ENCODE measurements around the gene TMEM204. TPM values are rescaled to one million over a fixed set of nuclear protein-coding genes. Genes with fewer than 3 reads are reported as not detected.

TMEM204 gene
- total and polyA plus RNA-seq, 2 donors (not counting 1 experiment from before 2014, with no cell fraction given), result 10.9 to 12.4 TPM

DNA sequence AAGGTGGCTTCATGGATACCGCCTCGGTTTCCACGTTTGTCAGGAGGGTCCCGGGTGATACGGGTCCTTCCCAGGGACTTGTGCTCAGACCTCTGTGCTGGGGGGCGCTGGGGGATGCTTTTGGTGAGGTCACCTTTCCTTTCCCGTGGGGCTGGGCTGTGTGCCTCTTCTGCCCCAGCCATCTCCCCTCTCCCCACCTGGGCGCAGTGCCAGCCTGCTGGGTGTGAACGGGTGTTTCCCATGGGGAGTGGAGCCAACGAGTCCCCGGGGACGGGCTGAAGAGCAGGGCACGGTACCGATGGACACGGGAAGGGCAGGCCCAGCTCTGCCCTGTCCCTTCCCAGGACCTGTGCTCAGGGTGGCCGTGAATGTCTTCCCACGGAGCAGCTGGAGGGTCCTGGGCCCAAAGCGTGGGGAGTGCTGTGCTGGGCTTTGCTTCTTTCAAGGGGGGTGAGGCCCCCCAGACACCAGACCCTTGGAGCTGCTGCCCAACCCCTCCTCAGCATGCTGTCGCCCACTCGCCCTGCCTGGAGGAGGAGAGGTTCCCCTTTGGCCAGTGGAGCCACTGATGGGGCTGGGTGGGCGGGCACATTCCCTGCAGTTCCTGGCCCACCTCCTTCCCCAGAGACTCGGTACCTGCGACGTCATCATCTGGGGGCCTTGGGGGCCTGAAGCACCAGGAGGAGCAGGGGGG lies 24.8 kb upstream of the TMEM204 start:
- no peaks in the 10 kb centered on the region for H3K4me1 ChIP-seq (ENCODE audit: control insufficient read depth, extremely low read depth, insufficient read depth, low read length)
- no peaks in the 10 kb centered on the region for H3K9me3 ChIP-seq (ENCODE audit: control insufficient read depth, insufficient read depth, low read depth, low read length)
- no peaks in the 10 kb centered on the region for H3K27me3 ChIP-seq (ENCODE audit: control insufficient read depth, insufficient read depth, low read length)
- no peak overlapping the region for H3K27ac ChIP-seq (ENCODE audit: insufficient read depth, low read length)
- no peaks in the 10 kb centered on the region for H3K79me2 ChIP-seq (ENCODE audit: control insufficient read depth, insufficient read depth, low read length)
- H3K36me3 ChIP-seq (ENCODE audit: control insufficient read depth, insufficient read depth, low read length), result peaks cover 21% of the 10 kb centered on the region
- no peaks in the 10 kb centered on the region for H4K20me1 ChIP-seq (ENCODE audit: control insufficient read depth, extremely low read depth, insufficient read depth, low read length)
- TF ChIP-seq EZH2 (IDR thresholded peaks at IDR 0.05; ENCODE audit: low read length, missing control alignments), result no peak
- H3K9ac ChIP-seq (ENCODE audit: insufficient read depth, low read length), result no peak overlapping the region
- no peak overlapping the region for H3K4me3 ChIP-seq (replicated peaks in 1 of 4; ENCODE audit: control extremely low read depth in 1 of 4, insufficient read depth in 1 of 4, low read depth in 3 of 4, low read length in 4 of 4)
- no peak for DNase-seq (ENCODE audit: low read depth in 2 of 2)
- H2AFZ ChIP-seq (ENCODE audit: low read length), result no peak overlapping the region
- no peak overlapping the region for H3K4me2 ChIP-seq (ENCODE audit: extremely low read depth, insufficient read depth, low read length)

DNA sequence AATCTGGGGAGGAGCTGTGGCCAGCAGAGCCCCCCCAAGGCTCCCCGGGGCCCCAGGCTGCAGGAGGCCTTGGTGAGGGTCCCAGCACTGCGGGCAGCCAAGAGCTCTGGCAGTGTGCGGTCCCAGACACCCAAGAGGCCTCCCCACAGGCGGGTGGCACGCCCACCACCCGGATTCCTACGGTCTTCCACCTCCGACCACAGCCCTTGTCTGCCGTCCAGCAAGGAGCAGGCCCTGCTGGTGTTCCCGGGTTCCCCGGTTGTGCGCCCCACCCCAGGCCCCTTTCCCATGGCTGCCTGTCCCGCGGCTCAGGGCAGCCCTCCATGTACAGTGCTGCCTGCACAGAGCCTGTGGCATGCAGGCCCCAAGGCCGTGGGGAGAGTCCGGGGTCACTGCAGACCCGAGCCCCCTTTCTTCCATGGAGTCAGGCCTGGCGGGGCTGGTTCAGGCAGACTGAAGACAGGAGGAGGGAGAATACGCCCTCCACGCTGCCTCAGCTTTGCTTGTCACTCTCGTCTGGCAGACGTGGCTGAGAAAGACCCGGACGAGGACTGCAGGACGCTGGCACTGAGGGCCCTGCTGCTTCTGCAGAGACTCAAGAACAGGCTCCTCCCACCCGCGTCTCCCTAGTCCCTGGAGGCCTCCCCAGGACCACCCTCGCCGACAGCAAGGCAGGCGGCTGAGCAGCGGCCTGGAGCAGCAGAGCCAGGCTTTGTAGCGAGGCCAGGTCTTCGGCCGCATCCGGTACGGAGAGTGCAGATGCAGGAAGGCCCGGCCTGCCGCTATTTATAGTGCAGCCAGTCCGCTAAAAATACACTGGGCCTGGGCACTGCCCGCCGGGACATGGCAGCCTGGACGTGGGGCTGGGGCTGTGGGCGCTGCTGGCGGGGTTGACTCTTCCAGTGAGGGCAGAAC lies 23.9 kb upstream of the TMEM204 start:
- no peak overlapping the region for H3K4me3 ChIP-seq (replicated peaks in 1 of 4; ENCODE audit: control extremely low read depth in 1 of 4, insufficient read depth in 1 of 4, low read depth in 3 of 4, low read length in 4 of 4)
- H2AFZ ChIP-seq (ENCODE audit: low read length), result no peak overlapping the region
- DNase-seq (ENCODE audit: low read depth in 2 of 2), result no peak
- H3K27ac ChIP-seq (ENCODE audit: insufficient read depth, low read length), result peak overlapping the region; percentile 14
- peaks cover 20% of the 10 kb centered on the region for H3K36me3 ChIP-seq (ENCODE audit: control insufficient read depth, insufficient read depth, low read length)
- no peaks in the 10 kb centered on the region for H3K79me2 ChIP-seq (ENCODE audit: control insufficient read depth, insufficient read depth, low read length)
- H3K4me2 ChIP-seq (ENCODE audit: extremely low read depth, insufficient read depth, low read length), result no peak overlapping the region
- H4K20me1 ChIP-seq (ENCODE audit: control insufficient read depth, extremely low read depth, insufficient read depth, low read length), result no peaks in the 10 kb centered on the region
- no peaks in the 10 kb centered on the region for H3K4me1 ChIP-seq (ENCODE audit: control insufficient read depth, extremely low read depth, insufficient read depth, low read length)
- H3K9me3 ChIP-seq (ENCODE audit: control insufficient read depth, insufficient read depth, low read depth, low read length), result no peaks in the 10 kb centered on the region
- no peaks in the 10 kb centered on the region for H3K27me3 ChIP-seq (ENCODE audit: control insufficient read depth, insufficient read depth, low read length)
- H3K9ac ChIP-seq (ENCODE audit: insufficient read depth, low read length), result peak overlapping the region; percentile 16
- no peak for TF ChIP-seq EZH2 (IDR thresholded peaks at IDR 0.05; ENCODE audit: low read length, missing control alignments)
- TF ChIP-seq, protein P1, sequence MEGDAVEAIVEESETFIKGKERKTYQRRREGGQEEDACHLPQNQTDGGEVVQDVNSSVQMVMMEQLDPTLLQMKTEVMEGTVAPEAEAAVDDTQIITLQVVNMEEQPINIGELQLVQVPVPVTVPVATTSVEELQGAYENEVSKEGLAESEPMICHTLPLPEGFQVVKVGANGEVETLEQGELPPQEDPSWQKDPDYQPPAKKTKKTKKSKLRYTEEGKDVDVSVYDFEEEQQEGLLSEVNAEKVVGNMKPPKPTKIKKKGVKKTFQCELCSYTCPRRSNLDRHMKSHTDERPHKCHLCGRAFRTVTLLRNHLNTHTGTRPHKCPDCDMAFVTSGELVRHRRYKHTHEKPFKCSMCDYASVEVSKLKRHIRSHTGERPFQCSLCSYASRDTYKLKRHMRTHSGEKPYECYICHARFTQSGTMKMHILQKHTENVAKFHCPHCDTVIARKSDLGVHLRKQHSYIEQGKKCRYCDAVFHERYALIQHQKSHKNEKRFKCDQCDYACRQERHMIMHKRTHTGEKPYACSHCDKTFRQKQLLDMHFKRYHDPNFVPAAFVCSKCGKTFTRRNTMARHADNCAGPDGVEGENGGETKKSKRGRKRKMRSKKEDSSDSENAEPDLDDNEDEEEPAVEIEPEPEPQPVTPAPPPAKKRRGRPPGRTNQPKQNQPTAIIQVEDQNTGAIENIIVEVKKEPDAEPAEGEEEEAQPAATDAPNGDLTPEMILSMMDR (conservative IDR thresholded peaks at IDR 0.05 in 1 of 2, IDR thresholded peaks at IDR 0.05 in 1 of 2; ENCODE audit: low read depth in 1 of 2, low read length in 2 of 2), result no peak

DNA sequence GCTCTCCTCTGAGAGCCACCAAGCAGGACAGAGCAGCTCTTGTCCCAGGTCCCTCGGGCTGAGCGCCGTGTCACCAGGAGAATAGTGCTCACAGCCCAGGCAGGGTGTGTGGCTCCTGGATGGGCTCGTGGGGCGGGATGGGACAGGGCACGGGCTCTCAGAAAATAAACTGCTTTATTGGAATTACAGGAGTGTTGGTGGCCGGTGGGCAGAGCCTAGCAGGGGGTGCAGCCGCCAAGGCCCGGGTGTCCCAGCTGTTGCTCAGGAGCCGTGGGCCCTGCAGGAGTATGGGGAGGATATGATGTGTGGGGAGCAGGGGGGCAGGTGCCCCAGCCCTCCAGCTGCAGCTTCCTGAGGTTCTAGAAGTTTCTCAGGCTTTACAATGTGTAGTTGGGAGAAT lies 23.2 kb upstream of the TMEM204 start:
- Histone ChIP-seq H3K36me3 (ENCODE audit: control insufficient read depth, insufficient read depth, low read length) (peaks cover 20% of the 10 kb centered on the region), H3K4me1 (ENCODE audit: control insufficient read depth, extremely low read depth, insufficient read depth, low read length) (no peaks in the 10 kb centered on the region), H3K9me3 (ENCODE audit: control insufficient read depth, insufficient read depth, low read depth, low read length) (no peaks in the 10 kb centered on the region), H4K20me1 (ENCODE audit: control insufficient read depth, extremely low read depth, insufficient read depth, low read length) (no peaks in the 10 kb centered on the region), H3K4me3 (replicated peaks in 1 of 4; ENCODE audit: control extremely low read depth in 1 of 4, insufficient read depth in 1 of 4, low read depth in 3 of 4, low read length in 4 of 4) (no peak overlapping the region), H3K9ac (ENCODE audit: insufficient read depth, low read length) (peak overlapping the region; percentile 16), H3K27ac (ENCODE audit: insufficient read depth, low read length) (peak overlapping the region; percentile 14), H3K4me2 (ENCODE audit: extremely low read depth, insufficient read depth, low read length) (no peak overlapping the region), H2AFZ (ENCODE audit: low read length) (no peak overlapping the region), H3K27me3 (ENCODE audit: control insufficient read depth, insufficient read depth, low read length) (no peaks in the 10 kb centered on the region), H3K79me2 (ENCODE audit: control insufficient read depth, insufficient read depth, low read length) (no peaks in the 10 kb centered on the region)
- no peak for DNase-seq (ENCODE audit: low read depth in 2 of 2)
- TF ChIP-seq, protein P1 (conservative IDR thresholded peaks at IDR 0.05 in 1 of 2, IDR thresholded peaks at IDR 0.05 in 1 of 2; ENCODE audit: low read depth in 1 of 2, low read length in 2 of 2), result no peak
- TF ChIP-seq EZH2 (IDR thresholded peaks at IDR 0.05; ENCODE audit: low read length, missing control alignments), result no peak

Data from fibroblast of lung (primary cell).